Neutrophil (primary cell): Measurements from ENCODE around the gene BEX4.
"Not testable (repeated sequence)": the region's sequence is repeated elsewhere in the genome, so short reads cannot be mapped to it uniquely, and the experiment has no call there.

Source experiments
- H3K27ac ChIP-seq: fragments of 200-600 bp; sonication (generic); 2 replicates; pipeline ENCODE4 v1.5.1; 2016; ENCODE audit warnings: mild to moderate bottlenecking, moderate library complexity
- H3K27me3 ChIP-seq: fragments of 200-600 bp; sonication (generic); 2 replicates; pipeline ENCODE4 v1.6.0; 2016; ENCODE audit warnings: mild to moderate bottlenecking
- H3K36me3 ChIP-seq: fragments of 200-600 bp; sonication (generic); 2 replicates; pipeline ENCODE4 v1.5.1; 2017
- H3K4me1 ChIP-seq, 2 experiments: fragments of 200-600 bp in 1 of 2; sonication (generic) in 1 of 2; 1 replicate in 1 of 2; 2 replicates in 1 of 2; pipeline versions ENCODE4 v1.5.1 to v1.6.1; 2013 to 2016; ENCODE audit warnings: low read depth in 1 of 2, low read length in 1 of 2, mild to moderate bottlenecking in 1 of 2, moderate library complexity in 1 of 2; ENCODE audit not compliant: control insufficient read depth in 1 of 2, insufficient read depth in 1 of 2
- H3K4me3 ChIP-seq, 2 experiments: fragments of 200-600 bp in 1 of 2; sonication (generic) in 1 of 2; 1 replicate in 1 of 2; 2 replicates in 1 of 2; pipeline ENCODE4 v1.5.1; 2013 to 2016; ENCODE audit warnings: low read depth in 1 of 2, low read length in 1 of 2, mild to moderate bottlenecking in 1 of 2, moderate library complexity in 1 of 2
- H3K9me3 ChIP-seq: fragments of 200-600 bp; sonication (generic); 2 replicates; pipeline ENCODE4 v1.5.1; 2016
- CTCF ChIP-seq: fragments of 200-600 bp; sonication (generic); IDR thresholded peaks from 2 replicates; pipeline ENCODE4 v1.5.1; 2016; ENCODE audit warnings: antibody characterized with exemption

Gene BEX4

GRCh38 chrX:103183912-103184311 is 31.0 kb upstream of the BEX4 start:
- no peak overlapping the region for H3K27ac ChIP-seq
- H3K4me3 ChIP-seq, result no peak overlapping the region
- TF ChIP-seq CTCF, result no peak
- no peaks in the 10 kb centered on the region for H3K27me3 ChIP-seq
- H3K9me3 ChIP-seq, result no peaks in the 10 kb centered on the region
- no peaks in the 10 kb centered on the region for H3K36me3 ChIP-seq
- H3K4me1 ChIP-seq, result no peaks in the 10 kb centered on the region

DNA sequence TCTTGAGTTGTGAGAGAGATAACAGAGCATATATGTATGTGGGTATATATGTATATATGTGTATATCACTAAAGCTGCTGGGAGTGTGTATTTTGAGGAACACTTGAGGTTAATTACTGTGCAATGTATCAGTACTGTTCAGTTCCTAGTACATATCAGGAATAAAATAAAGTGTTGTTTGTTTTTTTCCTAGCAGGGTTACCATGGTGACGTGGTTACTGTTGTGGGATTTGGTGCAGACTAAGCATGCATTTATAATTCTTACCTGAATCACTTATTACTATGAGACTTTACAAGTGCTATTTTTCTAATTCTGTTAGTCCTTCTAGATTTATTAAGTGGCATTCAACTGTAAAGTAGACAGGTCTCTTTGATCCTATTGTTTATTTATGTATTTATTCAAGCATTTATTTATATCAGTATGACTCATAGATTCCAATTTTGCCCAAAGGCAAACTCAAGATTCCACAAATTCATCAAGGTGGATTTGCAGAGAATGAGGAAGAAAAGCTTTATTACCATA is 26.9 kb upstream of the BEX4 start:
- no peaks in the 10 kb centered on the region for H3K4me1 ChIP-seq
- no peak for TF ChIP-seq CTCF

GRCh38 chrX:103197721-103198306 is 17.1 kb upstream of the BEX4 start:
- no peaks in the 10 kb centered on the region for H3K27me3 ChIP-seq
- H3K4me3 ChIP-seq, result no peak overlapping the region
- H3K36me3 ChIP-seq, result no peaks in the 10 kb centered on the region
- no peak for TF ChIP-seq CTCF
- H3K4me1 ChIP-seq, result no peaks in the 10 kb centered on the region
- no peaks in the 10 kb centered on the region for H3K9me3 ChIP-seq
- H3K27ac ChIP-seq, result no peak overlapping the region

More for the DNA sequence above, 26.9 kb upstream of the BEX4 start:
- Histone ChIP-seq H3K36me3 (no peaks in the 10 kb centered on the region), H3K27ac (no peak overlapping the region), H3K9me3 (no peaks in the 10 kb centered on the region), H3K27me3 (no peaks in the 10 kb centered on the region), H3K4me3 (no peak overlapping the region)

GRCh38 chrX:103198668-103199067 is 16.2 kb upstream of the BEX4 start:
- not testable (repeated sequence) for H3K27ac ChIP-seq, H3K36me3 ChIP-seq, H3K4me3 ChIP-seq, H3K4me1 ChIP-seq, H3K27me3 ChIP-seq, H3K9me3 ChIP-seq

DNA sequence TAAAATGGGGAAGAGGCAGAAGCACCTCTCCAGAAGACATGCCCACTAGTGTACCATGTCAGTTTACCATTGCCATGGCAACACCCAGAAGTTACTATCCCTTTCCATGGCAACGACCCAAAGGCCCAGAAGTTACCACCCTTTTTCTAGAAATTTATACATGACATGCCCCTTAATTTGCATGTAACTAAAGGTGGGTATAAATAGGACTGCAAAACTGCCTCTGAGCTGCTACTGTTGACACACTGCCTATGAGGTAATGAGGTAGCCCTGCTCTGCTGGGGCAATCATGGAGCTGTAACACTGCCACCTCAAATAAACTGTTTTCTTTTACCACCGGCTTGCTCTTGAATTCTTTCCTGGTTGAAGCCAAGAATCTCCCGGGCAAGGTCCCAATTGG is 13.9 kb upstream of the BEX4 start:
- H3K9me3 ChIP-seq, result no peaks in the 10 kb centered on the region
- no peak overlapping the region for H3K4me3 ChIP-seq
- H3K36me3 ChIP-seq, result no peaks in the 10 kb centered on the region
- no peaks in the 10 kb centered on the region for H3K4me1 ChIP-seq
- TF ChIP-seq CTCF, result no peak
- no peak overlapping the region for H3K27ac ChIP-seq
- H3K27me3 ChIP-seq, result no peaks in the 10 kb centered on the region

- no peak for TF ChIP-seq CTCF
- no peaks in the 10 kb centered on the region for H3K4me1 ChIP-seq
- H3K27me3 ChIP-seq, result no peaks in the 10 kb centered on the region
- no peaks in the 10 kb centered on the region for H3K9me3 ChIP-seq
- no peak overlapping the region for H3K27ac ChIP-seq
- H3K4me3 ChIP-seq, result no peak overlapping the region
- H3K36me3 ChIP-seq, result no peaks in the 10 kb centered on the region
Measured at GRCh38 chrX:103210056-103210455, 4.9 kb upstream of the BEX4 start.
